Tibial nerve (tissue), 3 donors: Measurements from ENCODE around the gene MRFAP1.

Experiments used
- POLR2A ChIP-seq, 2 donors: fragments of 450-650 bp; IDR thresholded peaks; one replicate each; pipeline ENCODE4 v1.6.1; 2017; ENCODE audit warnings: antibody characterized with exemption in 2 of 2, mild to moderate bottlenecking in 2 of 2, moderate library complexity in 2 of 2
- TF ChIP-seq, protein P1 (sequence below), 5 experiments: fragments of 200-600 bp in 3 of 5; fragments of 450-650 bp in 2 of 5; sonication (generic) in 3 of 5; IDR thresholded peaks; one replicate each; pipeline ENCODE4 v1.5.1; 2016 to 2019; ENCODE audit warnings: antibody characterized with exemption in 5 of 5, mild to moderate bottlenecking in 3 of 5, moderate library complexity in 2 of 5

DNA sequence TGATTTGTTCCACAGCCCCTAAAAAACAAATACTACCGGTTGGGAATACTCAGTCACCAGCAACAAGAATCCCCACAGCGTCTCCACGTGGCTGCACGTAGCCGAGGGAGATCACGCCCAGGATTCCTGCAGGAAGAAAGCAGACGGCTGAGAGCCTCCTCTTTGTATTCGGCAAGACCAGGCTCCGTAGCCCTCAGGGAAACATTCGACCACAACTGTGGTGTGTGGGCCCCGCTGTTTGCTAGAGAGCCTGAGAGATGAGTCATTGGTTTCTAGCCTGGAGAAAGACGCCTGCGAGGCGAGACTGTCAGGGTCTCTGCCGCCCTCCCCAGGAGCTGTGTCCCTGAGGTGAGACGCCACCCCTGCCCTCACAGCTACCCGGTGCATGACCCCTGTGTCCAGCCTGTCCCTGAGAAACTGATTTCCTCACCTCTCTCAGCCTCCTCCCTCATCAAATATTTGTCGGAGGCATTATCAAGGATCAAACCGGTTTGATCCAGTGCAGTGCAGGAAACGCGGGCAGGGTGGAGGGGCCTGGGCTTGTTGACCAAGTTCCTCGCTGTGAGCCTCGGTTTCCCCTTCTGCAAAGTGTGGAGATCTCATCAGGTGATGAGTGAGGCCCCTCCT lies 48.5 kb downstream of the MRFAP1 start:
- TF ChIP-seq POLR2A (IDR thresholded peaks at IDR 0.05): no peak
- TF ChIP-seq, protein P1, sequence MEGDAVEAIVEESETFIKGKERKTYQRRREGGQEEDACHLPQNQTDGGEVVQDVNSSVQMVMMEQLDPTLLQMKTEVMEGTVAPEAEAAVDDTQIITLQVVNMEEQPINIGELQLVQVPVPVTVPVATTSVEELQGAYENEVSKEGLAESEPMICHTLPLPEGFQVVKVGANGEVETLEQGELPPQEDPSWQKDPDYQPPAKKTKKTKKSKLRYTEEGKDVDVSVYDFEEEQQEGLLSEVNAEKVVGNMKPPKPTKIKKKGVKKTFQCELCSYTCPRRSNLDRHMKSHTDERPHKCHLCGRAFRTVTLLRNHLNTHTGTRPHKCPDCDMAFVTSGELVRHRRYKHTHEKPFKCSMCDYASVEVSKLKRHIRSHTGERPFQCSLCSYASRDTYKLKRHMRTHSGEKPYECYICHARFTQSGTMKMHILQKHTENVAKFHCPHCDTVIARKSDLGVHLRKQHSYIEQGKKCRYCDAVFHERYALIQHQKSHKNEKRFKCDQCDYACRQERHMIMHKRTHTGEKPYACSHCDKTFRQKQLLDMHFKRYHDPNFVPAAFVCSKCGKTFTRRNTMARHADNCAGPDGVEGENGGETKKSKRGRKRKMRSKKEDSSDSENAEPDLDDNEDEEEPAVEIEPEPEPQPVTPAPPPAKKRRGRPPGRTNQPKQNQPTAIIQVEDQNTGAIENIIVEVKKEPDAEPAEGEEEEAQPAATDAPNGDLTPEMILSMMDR (IDR thresholded peaks at IDR 0.05): no peak
